IPS-15b (cell line): Measurements from ENCODE around the gene NUDCD3.

ENCODE experiments used
- H3K27me3 ChIP-seq: one replicate; pipeline ENCODE4 v1.6.1; 2013; ENCODE audit warnings: low read length; ENCODE audit not compliant: control insufficient read depth, insufficient read depth
- H3K36me3 ChIP-seq: one replicate; pipeline ENCODE4 v1.6.1; 2013; ENCODE audit warnings: low read length; ENCODE audit not compliant: control insufficient read depth, insufficient read depth
- H3K4me1 ChIP-seq: one replicate; pipeline ENCODE4 v1.6.1; 2013; ENCODE audit warnings: mild to moderate bottlenecking, low read length; ENCODE audit not compliant: control insufficient read depth, insufficient read depth
- H3K4me3 ChIP-seq: one replicate; pipeline ENCODE4 v1.5.1; 2013; ENCODE audit warnings: low read depth, low read length
- H3K9ac ChIP-seq: one replicate; pipeline ENCODE4 v1.6.1; 2013; ENCODE audit warnings: low read depth, mild to moderate bottlenecking, low read length
- H3K9me3 ChIP-seq: one replicate; pipeline ENCODE4 v1.6.1; 2013; ENCODE audit warnings: mild to moderate bottlenecking, low read length; ENCODE audit not compliant: control insufficient read depth, insufficient read depth

Gene NUDCD3

GRCh38 chr7:44488955-44489354 is 1.5 kb downstream of the NUDCD3 start:
- Histone ChIP-seq H3K4me3 (peak overlapping the region; percentile 4), H3K9me3 (no peaks in the 10 kb centered on the region), H3K4me1 (no peaks in the 10 kb centered on the region), H3K27me3 (no peaks in the 10 kb centered on the region), H3K36me3 (peaks cover 9% of the 10 kb centered on the region), H3K9ac (no peak overlapping the region)

- H3K4me3 ChIP-seq = no peak overlapping the region
- no peaks in the 10 kb centered on the region for H3K9me3 ChIP-seq
- no peaks in the 10 kb centered on the region for H3K4me1 ChIP-seq
- no peak overlapping the region for H3K9ac ChIP-seq
- no peaks in the 10 kb centered on the region for H3K27me3 ChIP-seq
- peaks cover 16% of the 10 kb centered on the region for H3K36me3 ChIP-seq
These were observed 3.8 kb downstream of the NUDCD3 start for GRCh38 chr7:44486693-44487092.

- no peaks in the 10 kb centered on the region for H3K27me3 ChIP-seq
- H3K9me3 ChIP-seq = no peaks in the 10 kb centered on the region
- H3K4me3 ChIP-seq = no peak overlapping the region
- peaks cover 19% of the 10 kb centered on the region for H3K36me3 ChIP-seq
- no peaks in the 10 kb centered on the region for H3K4me1 ChIP-seq
- no peak overlapping the region for H3K9ac ChIP-seq
These were observed 4.5 kb downstream of the NUDCD3 start for GRCh38 chr7:44486001-44486400.

- Histone ChIP-seq H3K27me3 (no peaks in the 10 kb centered on the region), H3K36me3 (peaks cover 22% of the 10 kb centered on the region), H3K9ac (no peak overlapping the region), H3K4me1 (no peaks in the 10 kb centered on the region), H3K4me3 (no peak overlapping the region), H3K9me3 (no peaks in the 10 kb centered on the region)
These were observed 5.8 kb downstream of the NUDCD3 start for GRCh38 chr7:44484482-44485313.

GRCh38 chr7:44482502-44483485 is 7.7 kb downstream of the NUDCD3 start:
- no peak overlapping the region for H3K9ac ChIP-seq
- no peaks in the 10 kb centered on the region for H3K4me1 ChIP-seq
- no peak overlapping the region for H3K4me3 ChIP-seq
- H3K9me3 ChIP-seq = no peaks in the 10 kb centered on the region
- H3K36me3 ChIP-seq = peaks cover 22% of the 10 kb centered on the region
- H3K27me3 ChIP-seq = no peaks in the 10 kb centered on the region

- Histone ChIP-seq H3K27me3 (no peaks in the 10 kb centered on the region), H3K4me1 (no peaks in the 10 kb centered on the region), H3K9ac (no peak overlapping the region), H3K36me3 (peaks cover 9% of the 10 kb centered on the region), H3K4me3 (no peak overlapping the region), H3K9me3 (no peaks in the 10 kb centered on the region)
These were observed 12.5 kb downstream of the NUDCD3 start for GRCh38 chr7:44477938-44478337.

- Histone ChIP-seq H3K4me1 (no peaks in the 10 kb centered on the region), H3K9me3 (no peaks in the 10 kb centered on the region), H3K4me3 (no peak overlapping the region), H3K27me3 (no peaks in the 10 kb centered on the region), H3K9ac (no peak overlapping the region), H3K36me3 (peaks cover 9% of the 10 kb centered on the region)
These were observed 13.2 kb downstream of the NUDCD3 start for GRCh38 chr7:44477063-44477830.

- Histone ChIP-seq H3K36me3 (peaks cover 6% of the 10 kb centered on the region), H3K4me3 (no peak overlapping the region), H3K9me3 (no peaks in the 10 kb centered on the region), H3K9ac (no peak overlapping the region), H3K27me3 (no peaks in the 10 kb centered on the region), H3K4me1 (no peaks in the 10 kb centered on the region)
These were observed 14.1 kb downstream of the NUDCD3 start for GRCh38 chr7:44476313-44476712.

- Histone ChIP-seq H3K36me3 (no peaks in the 10 kb centered on the region), H3K4me1 (no peaks in the 10 kb centered on the region), H3K4me3 (no peak overlapping the region), H3K27me3 (no peaks in the 10 kb centered on the region), H3K9ac (no peak overlapping the region), H3K9me3 (no peaks in the 10 kb centered on the region)
These were observed 17.2 kb downstream of the NUDCD3 start for GRCh38 chr7:44473295-44473694.

- no peaks in the 10 kb centered on the region for H3K27me3 ChIP-seq
- H3K9me3 ChIP-seq = no peaks in the 10 kb centered on the region
- no peaks in the 10 kb centered on the region for H3K4me1 ChIP-seq
- H3K4me3 ChIP-seq = no peak overlapping the region
- H3K36me3 ChIP-seq = no peaks in the 10 kb centered on the region
- no peak overlapping the region for H3K9ac ChIP-seq
These were observed 17.6 kb downstream of the NUDCD3 start for GRCh38 chr7:44472843-44473242.

GRCh38 chr7:44471850-44472249 is 18.6 kb downstream of the NUDCD3 start:
- H3K9ac ChIP-seq = no peak overlapping the region

More at GRCh38 chr7:44471850-44472249, 18.6 kb downstream of the NUDCD3 start:
- Histone ChIP-seq H3K4me1 (no peaks in the 10 kb centered on the region), H3K27me3 (no peaks in the 10 kb centered on the region), H3K4me3 (no peak overlapping the region), H3K36me3 (peaks cover 6% of the 10 kb centered on the region), H3K9me3 (no peaks in the 10 kb centered on the region)
